Activated T-helper 2 cell treated with anti-CD3 and anti-CD28 coated beads, Interferon-gamma antibody, Interleukin-2, Interleukin-4, amounts not matched to agents 10 μg/mL and 5 μg/mL and 100 μg/mL, durations not matched to agents 14 hours and 24 hours and 36 hours (primary cell): Measurements from ENCODE around the gene RNF13. TPM values are rescaled to one million over a fixed set of nuclear protein-coding genes. Genes with fewer than 3 reads are reported as not detected.

ENCODE experiments used
- DNase-seq: peaks from one replicate; pipeline ENCODE4 v3.0.0; 2021; ENCODE audit warnings: low spot score
- H3K27ac Mint-ChIP-seq: one replicate; pipeline ENCODE4 v1.8.0; 2021; ENCODE audit warnings: mixed read lengths
- H3K27me3 Mint-ChIP-seq: one replicate; pipeline ENCODE4 v1.8.0; 2021; ENCODE audit warnings: low read depth, mixed read lengths
- H3K36me3 Mint-ChIP-seq: one replicate; pipeline ENCODE4 v1.8.0; 2021; ENCODE audit warnings: low read depth, mixed read lengths
- H3K4me1 Mint-ChIP-seq: one replicate; pipeline ENCODE4 v1.8.0; 2021; ENCODE audit warnings: low read depth, mixed read lengths
- H3K4me3 Mint-ChIP-seq: one replicate; pipeline ENCODE4 v1.8.0; 2021; ENCODE audit warnings: low read depth, mild to moderate bottlenecking, moderate library complexity, mixed read lengths
- H3K9me3 Mint-ChIP-seq: one replicate; pipeline ENCODE4 v1.8.0; 2021; ENCODE audit warnings: mixed read lengths
- intact Hi-C: fragments of 100-400 bp; cut with micrococcal nuclease; formaldehyde crosslinking; loops from one replicate; pipeline ENCODE4 v1.15.1; 2023
- total RNA-seq: library from RNA; stranded (reverse); gene quantifications from 2 replicates; pipeline ENCODE4 v1.2.3, GENCODE V29; 2022

The RNF13 gene, protein sequence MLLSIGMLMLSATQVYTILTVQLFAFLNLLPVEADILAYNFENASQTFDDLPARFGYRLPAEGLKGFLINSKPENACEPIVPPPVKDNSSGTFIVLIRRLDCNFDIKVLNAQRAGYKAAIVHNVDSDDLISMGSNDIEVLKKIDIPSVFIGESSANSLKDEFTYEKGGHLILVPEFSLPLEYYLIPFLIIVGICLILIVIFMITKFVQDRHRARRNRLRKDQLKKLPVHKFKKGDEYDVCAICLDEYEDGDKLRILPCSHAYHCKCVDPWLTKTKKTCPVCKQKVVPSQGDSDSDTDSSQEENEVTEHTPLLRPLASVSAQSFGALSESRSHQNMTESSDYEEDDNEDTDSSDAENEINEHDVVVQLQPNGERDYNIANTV
- total RNA-seq, result 33.5 and 39.6 TPM in 2 replicates

DNA sequence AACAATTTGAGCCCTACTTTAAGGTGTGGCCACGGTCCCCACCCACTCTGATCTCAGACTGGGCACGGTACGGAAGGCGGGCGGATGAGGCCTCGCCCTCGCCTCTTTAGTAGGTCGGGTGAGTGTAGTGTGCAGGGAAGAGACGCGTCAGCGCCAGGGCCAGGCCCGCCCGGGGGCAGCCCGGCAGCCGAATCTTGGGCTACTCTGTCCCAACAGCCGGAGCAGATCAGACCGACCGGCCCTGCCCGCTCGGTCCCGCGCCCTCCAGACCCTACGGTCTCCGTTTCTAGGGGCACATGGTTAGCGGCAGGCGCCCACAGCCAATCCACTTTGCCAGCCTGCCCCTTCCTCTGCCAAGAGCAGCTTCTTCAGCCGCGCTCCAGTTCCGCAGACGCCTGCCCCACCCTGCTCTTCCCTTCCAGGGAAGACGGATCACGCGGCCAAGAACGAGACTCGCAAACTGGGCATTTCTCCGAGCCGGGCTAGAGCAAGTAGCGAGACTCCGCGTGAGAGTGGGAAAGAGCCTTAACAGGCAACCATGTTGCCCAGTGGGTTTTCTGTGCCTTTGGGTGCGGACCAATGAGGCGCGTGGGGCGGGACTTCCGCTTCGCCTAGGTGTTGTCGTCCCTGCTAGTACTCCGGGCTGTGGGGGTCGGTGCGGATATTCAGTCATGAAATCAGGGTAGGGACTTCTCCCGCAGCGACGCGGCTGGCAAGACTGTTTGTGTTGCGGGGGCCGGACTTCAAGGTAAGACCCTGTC lies at the start of gene RNF13:
Gene RNF13 (plus strand): TSS at position 610 of the 761 bp plus-strand sequence. CDS start 32,812 bp downstream, outside the sequence.
- intact Hi-C loops, result loop anchor here (2.0 to 5.0 kb wide), 3 partner anchors 60 to 725 kb away; partner anchors contain the start of genes COMMD2 and HLTF
- Mint-ChIP-seq H3K27me3 (peaks cover 13% of the 10 kb centered on the region), H3K36me3 (peaks cover 18% of the 10 kb centered on the region), H3K9me3 (peaks cover 5% of the 10 kb centered on the region), H3K4me1 (peaks cover 50% of the 10 kb centered on the region), H3K27ac (peak within 1 kb of the TSS; percentile 99), H3K4me3 (peak within 1 kb of the TSS; percentile 94)
- DNase-seq, result peak; percentile 88

DNA sequence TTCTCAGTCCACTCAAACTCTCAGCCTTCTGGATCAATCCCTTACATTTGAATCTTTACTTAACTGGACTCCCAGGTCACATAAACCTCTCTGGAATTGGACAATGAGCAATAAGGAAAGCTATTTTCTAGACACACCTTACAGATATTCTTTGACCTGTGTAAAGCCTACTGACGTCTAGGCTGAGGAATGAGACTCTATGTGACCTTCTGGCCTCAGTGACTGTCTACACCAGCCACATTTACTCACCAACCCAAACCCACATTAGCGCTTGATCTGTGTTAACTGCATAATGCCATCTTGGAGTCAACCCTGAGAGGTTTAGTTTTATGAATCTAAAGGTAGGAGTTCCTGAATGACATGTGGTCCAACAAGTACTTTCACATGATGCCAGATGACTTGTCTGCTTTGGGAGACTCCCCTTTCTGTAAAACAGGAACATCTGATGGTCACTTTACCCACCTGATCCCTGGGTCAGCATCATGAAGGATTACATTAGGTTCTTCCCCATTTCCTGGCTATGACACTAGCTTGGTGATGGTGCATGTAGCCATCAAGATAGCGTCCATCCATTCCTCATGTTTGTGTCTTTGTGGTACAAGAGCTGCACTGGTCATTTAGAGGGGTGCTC lies 49.3 kb upstream of the RNF13 start:
- no peak for DNase-seq
- no peak overlapping the region for H3K27ac Mint-ChIP-seq
- no peak overlapping the region for H3K4me3 Mint-ChIP-seq
- intact Hi-C loops, result no loop called here
- no peaks in the 10 kb centered on the region for H3K4me1 Mint-ChIP-seq
- H3K27me3 Mint-ChIP-seq, result peaks cover 34% of the 10 kb centered on the region
- H3K9me3 Mint-ChIP-seq, result no peaks in the 10 kb centered on the region
- H3K36me3 Mint-ChIP-seq, result no peaks in the 10 kb centered on the region

DNA sequence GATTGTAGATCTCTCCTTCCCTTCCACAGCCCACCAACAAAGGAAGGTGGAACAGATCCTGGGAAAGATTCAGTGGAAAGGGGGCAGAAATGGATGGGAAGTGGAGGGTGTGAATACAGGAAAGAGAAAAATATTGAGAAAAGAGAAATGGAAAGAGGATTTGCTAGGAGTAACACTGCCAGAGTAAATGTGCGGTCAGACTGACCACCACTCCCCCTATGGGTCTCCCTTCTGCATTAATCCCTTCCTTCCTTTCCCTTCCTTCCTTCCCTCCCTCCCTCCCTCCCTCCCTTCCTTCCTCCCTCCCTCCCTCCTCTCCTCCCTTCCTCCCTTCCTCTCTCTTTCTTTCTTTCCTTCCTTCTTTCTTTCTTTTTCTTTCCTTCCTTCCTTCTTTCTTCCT lies 48.7 kb upstream of the RNF13 start:
- H3K27ac Mint-ChIP-seq, result no peak overlapping the region
- no peak overlapping the region for H3K4me3 Mint-ChIP-seq
- no peaks in the 10 kb centered on the region for H3K9me3 Mint-ChIP-seq

DNA sequence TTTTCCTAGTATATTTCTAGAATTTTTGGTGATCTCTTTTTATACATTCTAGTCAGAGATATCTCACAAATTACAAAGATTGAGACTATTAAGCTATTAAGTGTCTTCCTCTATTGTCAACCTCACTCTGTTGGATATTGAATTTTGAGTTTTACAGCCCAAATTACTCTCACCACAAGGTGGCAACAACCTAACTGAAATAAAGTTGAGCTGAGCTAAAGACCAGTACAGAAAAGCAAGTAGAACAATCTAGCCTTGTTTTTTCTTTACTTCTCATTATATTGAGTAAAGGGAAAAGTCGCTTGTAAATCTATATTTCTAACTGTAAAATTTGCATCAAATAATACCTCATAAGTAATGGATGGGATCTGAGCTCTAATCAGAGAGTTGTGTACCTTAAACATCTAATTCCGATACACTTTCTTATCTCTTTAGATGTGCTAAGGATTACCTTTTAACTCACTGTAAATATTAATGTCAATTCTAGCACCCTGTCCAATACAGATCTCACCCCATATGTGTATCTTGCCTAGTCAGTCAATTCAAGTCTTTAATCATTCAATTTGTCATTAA lies 47.2 kb upstream of the RNF13 start:
- no peak for DNase-seq
- Mint-ChIP-seq H3K27me3 (peaks cover 29% of the 10 kb centered on the region), H3K4me1 (no peaks in the 10 kb centered on the region), H3K4me3 (no peak overlapping the region), H3K27ac (no peak overlapping the region), H3K9me3 (no peaks in the 10 kb centered on the region), H3K36me3 (no peaks in the 10 kb centered on the region)
- intact Hi-C loops, result no loop called here

More for the DNA sequence above, 48.7 kb upstream of the RNF13 start:
- Mint-ChIP-seq H3K4me1 (no peaks in the 10 kb centered on the region), H3K27me3 (peaks cover 33% of the 10 kb centered on the region), H3K36me3 (no peaks in the 10 kb centered on the region)
- no peak for DNase-seq
- intact Hi-C loops, result no loop called here

DNA sequence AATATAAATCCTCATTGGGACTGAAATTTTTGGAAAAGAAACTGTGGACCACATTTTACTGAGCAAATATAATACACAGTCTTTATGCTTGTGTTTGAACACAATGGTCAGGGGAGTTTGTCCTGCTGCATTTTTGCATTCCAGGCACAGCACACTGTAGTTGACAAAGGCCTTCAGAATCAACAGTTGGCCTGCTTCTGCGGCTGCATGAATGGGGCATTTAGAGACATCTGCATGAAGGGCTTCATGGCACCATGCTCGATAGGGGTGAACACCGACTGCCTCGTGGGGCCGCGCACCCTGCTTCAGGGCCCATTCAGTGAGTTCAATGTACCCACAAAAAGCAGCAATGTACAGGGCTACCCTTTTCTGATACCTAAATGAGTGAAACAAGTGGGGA lies 45.3 kb upstream of the RNF13 start:
- Mint-ChIP-seq H3K4me3 (no peak overlapping the region), H3K27ac (no peak overlapping the region), H3K4me1 (no peaks in the 10 kb centered on the region), H3K27me3 (peaks cover 35% of the 10 kb centered on the region), H3K9me3 (no peaks in the 10 kb centered on the region), H3K36me3 (no peaks in the 10 kb centered on the region)
- DNase-seq, result no peak
- intact Hi-C loops, result no loop called here

DNA sequence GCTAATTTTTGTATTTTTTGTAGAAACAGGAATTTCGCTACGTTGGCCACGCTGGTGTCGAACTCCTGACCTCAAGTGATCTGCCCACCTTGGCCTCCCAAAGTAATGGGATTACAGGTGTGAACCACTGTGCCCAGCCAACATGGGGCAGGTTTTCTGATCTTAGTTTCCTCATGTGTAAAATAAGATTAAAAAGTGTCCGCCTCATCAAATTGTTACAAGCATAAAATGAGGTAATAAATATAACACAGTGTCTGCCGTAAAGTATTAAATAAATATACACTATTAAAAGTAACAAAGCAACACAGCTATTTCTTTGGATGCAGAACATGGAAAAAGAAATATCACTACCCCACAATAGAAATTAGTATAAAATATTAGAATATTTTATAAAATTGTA lies 44.3 kb upstream of the RNF13 start:
- intact Hi-C loops, result no loop called here
- Mint-ChIP-seq H3K27me3 (peaks cover 35% of the 10 kb centered on the region), H3K27ac (no peak overlapping the region), H3K4me3 (no peak overlapping the region), H3K9me3 (no peaks in the 10 kb centered on the region), H3K4me1 (no peaks in the 10 kb centered on the region), H3K36me3 (no peaks in the 10 kb centered on the region)
- no peak for DNase-seq

DNA sequence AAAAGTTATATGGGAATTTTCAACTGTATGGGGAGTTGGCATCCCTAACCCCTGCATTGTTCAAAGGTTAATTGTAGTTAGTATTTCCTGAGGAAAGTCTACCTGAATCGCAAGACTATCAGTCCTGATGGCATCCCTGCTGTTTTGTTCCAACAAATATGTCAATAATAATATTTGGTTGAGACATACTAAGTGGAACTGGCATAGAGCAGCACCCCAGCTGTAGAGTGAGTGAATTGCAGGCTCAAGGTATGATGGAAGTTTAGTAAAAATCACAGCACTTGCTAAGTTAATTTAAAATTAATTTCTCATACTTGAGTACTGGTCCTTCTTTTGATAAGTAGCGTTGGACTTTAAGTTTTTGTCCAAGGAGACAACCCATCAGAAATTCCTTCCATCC lies 42.8 kb upstream of the RNF13 start:
- no peak for DNase-seq
- no peak overlapping the region for H3K27ac Mint-ChIP-seq
- no peaks in the 10 kb centered on the region for H3K9me3 Mint-ChIP-seq
- no peaks in the 10 kb centered on the region for H3K4me1 Mint-ChIP-seq
- no peaks in the 10 kb centered on the region for H3K36me3 Mint-ChIP-seq
- H3K27me3 Mint-ChIP-seq, result peaks cover 28% of the 10 kb centered on the region
- no peak overlapping the region for H3K4me3 Mint-ChIP-seq
- intact Hi-C loops, result loop anchor here (2.0 to 5.0 kb wide), 4 partner anchors 37 to 257 kb away; no protein-coding TSS in a partner anchor

DNA sequence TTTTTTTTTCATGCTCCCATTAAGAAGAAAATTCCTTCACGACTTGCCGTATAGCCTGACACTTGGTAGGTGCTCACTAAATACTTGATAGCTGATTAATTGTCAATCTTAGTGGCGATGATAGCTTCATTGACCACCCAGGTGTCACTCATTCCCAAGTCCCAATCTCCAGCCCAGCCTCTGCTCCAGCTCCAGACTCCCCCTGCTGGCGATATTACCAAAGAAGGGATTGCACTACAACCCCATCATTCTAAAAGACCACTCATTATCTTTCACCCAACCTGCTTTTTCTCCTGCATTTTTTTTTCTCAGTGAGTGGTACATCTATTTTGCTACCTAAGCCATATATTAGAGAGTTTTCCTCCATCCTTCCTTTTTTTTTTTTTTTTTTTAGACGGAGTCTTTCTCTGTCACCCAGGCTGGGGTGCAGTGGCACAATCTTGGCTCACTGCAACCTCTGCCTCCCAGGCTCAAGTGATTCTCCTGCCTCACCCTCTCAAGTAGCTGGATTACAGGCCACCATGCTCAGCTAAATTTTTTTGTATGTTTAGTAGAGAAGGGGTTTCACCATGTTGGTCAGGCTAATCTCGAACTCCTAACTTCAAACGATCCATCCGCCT lies 41.3 kb upstream of the RNF13 start:
- Mint-ChIP-seq H3K27ac (no peak overlapping the region), H3K4me1 (no peaks in the 10 kb centered on the region), H3K9me3 (no peaks in the 10 kb centered on the region), H3K27me3 (peaks cover 17% of the 10 kb centered on the region), H3K4me3 (no peak overlapping the region), H3K36me3 (no peaks in the 10 kb centered on the region)
- DNase-seq, result no peak
- intact Hi-C loops, result loop anchor here (2.0 to 5.0 kb wide), 4 partner anchors 36 to 259 kb away; no protein-coding TSS in a partner anchor

DNA sequence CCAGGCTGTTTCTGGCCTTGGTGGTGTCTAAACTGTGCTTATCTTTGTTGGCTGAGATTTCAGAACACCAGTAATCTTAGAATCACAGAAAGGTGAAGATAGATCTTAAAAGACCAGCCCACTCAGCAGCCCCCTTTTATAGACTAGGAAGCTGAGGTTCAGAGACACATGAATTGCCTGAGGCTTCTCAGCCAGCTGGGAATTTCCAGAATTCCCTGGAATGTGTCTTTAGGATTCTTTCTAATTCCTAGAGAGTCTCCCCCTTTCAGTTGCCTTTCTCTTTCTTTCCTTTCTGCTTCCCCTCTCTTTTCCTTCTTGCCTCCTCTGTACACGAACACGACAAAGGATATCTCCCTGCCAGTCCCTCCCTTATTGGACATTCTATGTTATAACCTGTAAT lies 40.2 kb upstream of the RNF13 start:
- Mint-ChIP-seq H3K27me3 (peaks cover 16% of the 10 kb centered on the region), H3K4me1 (no peaks in the 10 kb centered on the region), H3K27ac (no peak overlapping the region), H3K36me3 (no peaks in the 10 kb centered on the region), H3K4me3 (no peak overlapping the region), H3K9me3 (no peaks in the 10 kb centered on the region)
- no peak for DNase-seq
- intact Hi-C loops, result loop anchor here (5.0 kb wide), 2 partner anchors 34 to 206 kb away; no protein-coding TSS in a partner anchor

DNA sequence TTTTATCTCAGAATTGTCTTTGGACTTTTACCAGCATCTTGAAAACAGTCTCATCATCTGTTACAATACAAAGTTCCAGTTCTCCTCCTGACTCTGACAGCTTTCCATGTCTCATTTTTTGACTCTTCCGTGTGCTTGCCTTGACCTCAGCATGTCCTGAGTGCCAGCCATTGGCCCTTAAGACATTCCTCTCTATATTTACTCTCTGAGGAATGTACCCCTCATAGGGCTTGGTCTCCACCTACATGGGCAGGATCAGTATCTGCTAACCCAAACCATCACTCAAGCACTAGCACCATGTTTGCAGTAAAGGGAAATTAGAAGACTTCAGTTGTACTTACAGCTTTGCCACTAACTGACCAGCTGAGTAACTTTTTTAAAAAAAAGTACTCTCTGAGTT lies 36.8 kb upstream of the RNF13 start:
- no peaks in the 10 kb centered on the region for H3K9me3 Mint-ChIP-seq
- H3K4me3 Mint-ChIP-seq, result no peak overlapping the region
- H3K27ac Mint-ChIP-seq, result no peak overlapping the region
- intact Hi-C loops, result no loop called here
- no peaks in the 10 kb centered on the region for H3K36me3 Mint-ChIP-seq
- H3K27me3 Mint-ChIP-seq, result peaks cover 14% of the 10 kb centered on the region
- H3K4me1 Mint-ChIP-seq, result no peaks in the 10 kb centered on the region
- DNase-seq, result no peak

DNA sequence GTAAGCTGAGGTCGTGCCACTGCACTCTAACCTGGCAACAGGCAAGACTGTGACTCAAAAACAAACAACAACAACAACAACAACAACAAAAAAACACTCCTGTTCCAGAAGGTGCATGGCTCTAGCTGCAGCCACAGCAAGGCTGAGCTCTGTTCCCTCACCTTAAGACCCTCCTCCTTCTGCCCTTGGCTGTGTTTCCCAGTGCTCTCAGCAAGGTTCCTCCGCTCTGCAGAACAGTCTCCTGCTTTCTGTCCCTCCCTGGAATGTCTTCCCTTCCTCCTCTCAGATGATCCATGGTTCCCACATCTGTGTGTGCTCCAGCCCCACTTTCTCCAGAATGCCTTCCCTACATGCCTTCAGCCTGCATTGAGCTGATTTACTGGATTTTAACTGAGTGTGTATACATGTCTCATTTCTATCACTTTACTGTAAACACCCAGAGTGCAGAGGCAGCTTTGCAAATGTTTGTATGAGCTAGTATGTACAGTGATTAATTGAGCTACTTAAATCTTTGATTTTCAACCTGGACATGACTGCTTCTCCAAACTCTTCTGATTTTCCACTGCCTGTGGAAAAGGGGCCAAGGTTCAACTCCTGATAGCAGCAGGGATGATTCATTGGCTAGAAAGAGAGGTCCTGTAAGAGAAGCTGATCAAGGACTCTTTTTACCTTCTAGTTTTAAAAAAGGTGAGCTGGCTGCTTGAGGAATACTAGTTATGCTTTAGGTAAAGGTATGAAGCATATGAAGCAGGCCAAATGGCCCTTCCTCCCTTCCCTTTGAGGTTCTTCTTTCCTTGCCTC lies 35.4 kb upstream of the RNF13 start:
- Mint-ChIP-seq H3K27ac (no peak overlapping the region), H3K4me1 (no peaks in the 10 kb centered on the region), H3K27me3 (peaks cover 9% of the 10 kb centered on the region), H3K9me3 (no peaks in the 10 kb centered on the region), H3K4me3 (no peak overlapping the region), H3K36me3 (no peaks in the 10 kb centered on the region)
- intact Hi-C loops, result no loop called here
- DNase-seq, result no peak
